ENCODE data around the gene OBI1. TPM values are rescaled to one million over a fixed set of nuclear protein-coding genes. Genes with fewer than 3 reads are reported as not detected.
"Not testable (repeated sequence)": the region's sequence is repeated elsewhere in the genome, so short reads cannot be mapped to it uniquely, and the experiment has no call there.

The OBI1 gene
- total RNA-seq, 1 experiment from 2014 or later = 16.3 TPM

GRCh38 chr13:78649997-78650716, 8.8 kb downstream of the OBI1 start:
- DNase-seq (ENCODE audit: low read depth) = no peak

- not testable (repeated sequence) for DNase-seq (ENCODE audit: low read depth)
Measured at GRCh38 chr13:78647109-78647678, 11.8 kb downstream of the OBI1 start.

- DNase-seq (ENCODE audit: low read depth) = no peak
Measured at GRCh38 chr13:78638216-78638615, 20.7 kb downstream of the OBI1 start.

GRCh38 chr13:78636495-78636894, 22.5 kb downstream of the OBI1 start:
- no peak for DNase-seq (ENCODE audit: low read depth)

- no peak for DNase-seq (ENCODE audit: low read depth)
Measured at GRCh38 chr13:78632996-78633395, 26.0 kb downstream of the OBI1 start.

- no peak for DNase-seq (ENCODE audit: low read depth)
Measured at GRCh38 chr13:78631077-78631476, 27.9 kb downstream of the OBI1 start.

GRCh38 chr13:78630511-78630910, 28.4 kb downstream of the OBI1 start:
- DNase-seq (ENCODE audit: low read depth) = no peak

GRCh38 chr13:78625384-78625783, 33.6 kb downstream of the OBI1 start:
- no peak for DNase-seq (ENCODE audit: low read depth)

- DNase-seq (ENCODE audit: low read depth) = no peak
Measured at GRCh38 chr13:78623132-78623531, 35.8 kb downstream of the OBI1 start.

- no peak for DNase-seq (ENCODE audit: low read depth)
Measured at GRCh38 chr13:78620936-78621470, 38.0 kb downstream of the OBI1 start.

GRCh38 chr13:78618411-78618810, 40.5 kb downstream of the OBI1 start:
- DNase-seq (ENCODE audit: low read depth) = no peak

- DNase-seq (ENCODE audit: low read depth) = no peak
Measured at GRCh38 chr13:78611040-78611439, 47.9 kb downstream of the OBI1 start.

GRCh38 chr13:78610381-78610883, 48.5 kb downstream of the OBI1 start:
- no peak for DNase-seq (ENCODE audit: low read depth)

- DNase-seq (ENCODE audit: low read depth) = no peak
Measured at GRCh38 chr13:78609464-78610205, 49.3 kb downstream of the OBI1 start.

GRCh38 chr13:78608688-78609463, 50.1 kb downstream of the OBI1 start:
- no peak for DNase-seq (ENCODE audit: low read depth)

GRCh38 chr13:78608252-78608687, 50.7 kb downstream of the OBI1 start:
- DNase-seq (ENCODE audit: low read depth) = no peak

- DNase-seq (ENCODE audit: low read depth) = no peak
Measured at GRCh38 chr13:78607409-78608251, 51.3 kb downstream of the OBI1 start.

- no peak for DNase-seq (ENCODE audit: low read depth)
Measured at GRCh38 chr13:78606471-78607408, 52.2 kb downstream of the OBI1 start.

- no peak for DNase-seq (ENCODE audit: low read depth)
Measured at GRCh38 chr13:78604782-78605611, 54.0 kb downstream of the OBI1 start.

All from RPMI7951 (cell line).